Limb (tissue), 2 donors: ENCODE measurements around the gene HSDL2.
"Not testable (repeated sequence)": the region's sequence is repeated elsewhere in the genome, so short reads cannot be mapped to it uniquely, and the experiment has no call there.

Experiments
- DNase-seq, 2 donors: peaks; one replicate each; pipeline ENCODE4 v3.0.0-alpha.2; 2016; ENCODE audit errors: extremely low spot score in 2 of 2

HSDL2 gene

DNA sequence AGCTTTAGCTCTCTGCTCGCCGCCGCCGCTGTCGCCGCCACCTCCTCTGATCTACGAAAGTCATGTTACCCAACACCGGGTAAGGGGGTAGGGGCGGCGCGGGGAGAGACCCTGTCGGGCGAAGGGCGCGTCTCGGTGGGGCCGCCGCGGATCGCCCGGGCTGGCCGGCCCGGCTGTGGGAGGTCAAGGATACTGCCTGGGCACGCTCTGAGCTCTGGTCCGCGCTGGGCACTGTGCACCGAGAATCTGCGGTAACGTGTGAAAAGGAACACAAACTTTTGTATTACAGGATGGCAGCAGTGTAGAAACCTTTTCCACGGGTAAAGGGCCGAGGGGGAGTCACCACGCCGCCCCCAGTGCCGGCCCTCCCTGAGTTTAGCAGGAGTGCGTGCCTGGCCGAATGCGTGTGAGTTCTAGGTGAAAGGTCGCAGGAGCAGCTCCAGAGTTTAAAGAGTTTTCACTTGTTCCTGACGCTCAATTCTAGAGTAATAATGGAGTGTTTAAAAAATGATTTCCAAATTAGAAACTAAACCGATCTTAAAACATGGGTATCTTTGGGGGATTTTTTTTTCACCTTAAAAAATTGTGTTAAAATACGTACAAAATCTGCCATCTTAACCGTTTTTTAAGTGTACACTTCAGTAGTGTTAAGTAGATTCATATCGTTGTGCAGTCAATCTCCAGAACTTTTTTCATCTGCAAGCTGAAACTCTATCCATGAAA, at the start of gene HSDL2:
HSDL2 (plus strand) TSS at position 7 of the 723 bp plus-strand sequence; CDS start at position 63, 56 bp downstream.
- peak in 1 of 2 donors; percentile 27 for DNase-seq

DNA sequence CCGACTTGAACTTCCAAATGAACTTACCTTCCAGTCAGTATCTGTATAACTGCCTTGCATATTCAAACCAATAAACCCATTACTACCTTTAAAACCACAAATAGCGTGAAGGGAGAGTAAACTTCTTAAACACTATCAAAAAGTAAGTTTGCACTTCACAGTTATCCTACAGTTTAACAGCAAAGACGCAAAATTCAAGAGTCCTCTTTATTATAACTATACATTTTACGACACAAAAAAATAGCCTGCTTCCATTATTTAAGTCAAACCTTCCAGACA, 48.3 kb upstream of the HSDL2 start:
- DNase-seq, result no peak

DNA sequence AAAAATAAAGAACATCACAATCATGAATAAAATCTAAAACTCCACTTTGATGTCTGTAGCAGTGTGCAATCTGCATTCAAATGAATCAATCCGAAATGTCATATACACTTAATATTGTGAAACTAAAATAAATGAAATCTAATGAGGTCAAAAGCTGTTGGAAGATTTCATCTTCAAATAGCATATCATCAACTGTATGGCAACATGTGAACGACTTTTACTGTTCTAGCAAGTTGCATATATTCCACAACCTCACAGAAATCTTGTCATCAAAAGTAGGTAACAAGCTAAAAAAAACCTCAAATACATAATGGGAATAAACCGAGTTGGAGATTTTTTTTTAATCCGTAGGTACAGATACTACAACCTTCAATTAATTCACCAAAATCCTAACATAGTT, 47.7 kb upstream of the HSDL2 start:
- no peak for DNase-seq

DNA sequence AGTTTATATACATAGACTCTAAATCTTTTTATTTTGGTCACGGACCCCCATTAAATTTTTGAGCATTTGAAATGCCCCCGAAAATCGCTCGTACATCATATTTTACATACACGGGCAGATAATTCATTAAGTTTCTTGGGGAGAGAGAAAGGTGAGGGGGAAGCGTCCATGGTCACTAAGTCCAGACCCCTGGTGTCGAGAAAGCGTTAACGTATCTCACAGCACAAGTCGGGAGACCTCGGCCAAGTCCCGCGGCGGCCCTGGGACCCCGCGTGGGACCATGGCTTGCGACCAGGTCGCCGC, 47.3 kb upstream of the HSDL2 start:
- no peak for DNase-seq

DNA sequence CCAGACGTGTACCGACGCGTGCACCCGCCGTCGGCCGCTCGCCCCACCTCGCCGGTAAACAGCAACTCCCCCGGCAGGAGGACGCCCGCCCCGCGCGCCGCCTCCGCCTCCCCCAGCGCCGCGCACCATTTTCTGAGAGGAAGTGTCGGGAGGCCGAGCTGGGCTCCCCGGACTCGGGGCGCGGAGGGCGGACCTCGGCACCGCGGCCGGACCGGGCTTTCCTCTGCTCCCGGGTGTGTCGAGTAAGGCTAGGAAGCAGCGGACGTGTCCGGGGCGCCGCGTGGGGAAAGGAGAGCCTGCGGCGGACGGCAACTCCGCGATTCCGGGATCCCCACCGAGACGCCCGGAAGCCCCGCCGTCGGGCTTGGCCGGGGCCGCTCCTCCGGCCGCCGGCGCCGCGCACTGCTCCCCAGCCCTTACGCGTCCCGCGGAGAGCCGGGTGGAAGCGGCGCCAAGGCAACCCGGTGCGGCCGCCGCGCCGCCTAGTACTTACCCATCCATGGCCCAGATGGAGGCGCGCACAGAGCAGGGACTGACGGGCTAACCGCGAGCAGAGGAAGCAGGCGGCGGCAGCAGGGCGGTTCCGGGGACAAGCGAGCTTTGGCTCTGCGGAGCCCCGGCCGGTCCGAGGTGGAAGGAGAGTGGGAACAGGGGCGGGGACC, 46.8 kb upstream of the HSDL2 start, which contains the start of gene PTBP3:
PTBP3 (minus strand) TSS at position 643 of the 662 bp plus-strand sequence. CDS start 35,754 bp downstream, outside the sequence.
- DNase-seq, result peak; percentile 19 to 84

DNA sequence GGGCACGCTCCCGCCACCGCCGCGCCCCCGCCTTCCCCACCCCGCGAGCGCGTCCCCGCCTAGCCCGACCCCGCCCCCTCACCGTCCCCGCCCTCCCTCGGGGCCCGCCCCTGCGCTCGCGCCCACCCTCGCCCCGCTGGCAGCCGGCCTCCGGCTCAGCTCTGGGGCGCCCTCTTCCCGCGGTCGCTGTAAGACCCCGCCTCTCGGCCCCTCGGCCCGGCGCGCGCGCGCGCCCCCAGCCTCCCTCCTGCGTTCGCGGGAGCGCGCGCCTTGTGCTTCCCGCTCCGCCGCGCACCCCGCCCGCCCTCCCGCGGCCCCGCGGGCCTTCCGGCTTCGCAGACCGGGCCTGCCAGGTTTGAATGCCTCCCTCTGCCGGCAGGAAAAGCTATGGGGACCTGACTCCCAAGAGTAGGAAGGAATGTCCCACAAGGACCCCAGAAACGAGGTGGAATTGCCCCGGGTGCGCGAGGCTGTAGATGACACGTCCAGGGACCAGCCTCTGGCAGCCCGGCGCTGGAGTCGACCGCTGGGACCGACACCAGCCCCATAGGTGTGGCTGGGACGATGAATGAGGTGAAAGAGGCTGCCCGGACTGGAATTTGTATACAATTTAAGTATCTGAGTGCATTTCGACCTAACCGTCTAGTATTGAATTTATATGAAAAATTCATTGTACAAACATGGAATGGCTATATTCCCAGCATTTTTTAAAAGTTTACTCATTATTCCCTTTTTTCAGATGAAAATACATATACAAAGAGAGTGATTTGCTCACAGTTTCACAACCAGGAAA, 46.1 kb upstream of the HSDL2 start:
- peak; percentile 98 to 99 for DNase-seq

DNA sequence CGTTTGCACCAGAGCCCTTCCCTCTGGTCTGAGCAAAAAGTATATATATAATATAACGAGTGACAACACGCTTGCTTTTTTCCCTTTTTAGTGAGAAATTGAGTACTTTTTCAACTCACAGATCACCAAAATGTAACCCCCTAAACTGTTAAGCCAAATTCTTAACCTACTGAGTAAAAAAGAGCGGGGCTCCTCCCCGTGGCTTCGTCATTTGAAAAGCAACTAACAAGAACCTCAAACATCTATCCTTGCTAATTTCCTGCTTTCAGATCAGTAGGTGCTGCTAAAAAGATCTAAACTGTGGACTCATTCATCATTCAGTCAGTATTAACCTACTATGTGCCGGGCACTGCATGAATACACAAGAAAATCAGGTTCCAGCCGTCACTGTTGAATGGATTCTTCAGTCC, 45.5 kb upstream of the HSDL2 start:
- peak in 1 of 2 donors; percentile 20 for DNase-seq

DNA sequence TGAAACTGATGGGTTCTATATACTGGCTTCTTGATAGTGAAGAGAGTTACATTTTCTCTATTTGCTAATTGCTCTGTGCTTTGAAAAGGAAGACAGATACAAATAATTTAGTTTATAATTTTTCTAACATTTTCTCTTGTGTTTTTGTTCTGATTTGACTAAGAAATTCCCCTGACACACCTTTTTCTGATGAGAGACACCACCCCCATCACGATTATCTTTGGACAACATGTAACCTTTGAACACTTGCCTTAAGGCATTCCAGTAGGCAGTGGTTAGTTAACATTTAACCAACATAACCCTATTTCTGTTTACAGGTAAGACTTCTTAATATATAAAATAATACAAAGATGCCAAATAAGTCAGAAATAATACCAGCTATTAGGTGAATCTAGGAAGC, 42.4 kb upstream of the HSDL2 start:
- DNase-seq, result no peak

DNA sequence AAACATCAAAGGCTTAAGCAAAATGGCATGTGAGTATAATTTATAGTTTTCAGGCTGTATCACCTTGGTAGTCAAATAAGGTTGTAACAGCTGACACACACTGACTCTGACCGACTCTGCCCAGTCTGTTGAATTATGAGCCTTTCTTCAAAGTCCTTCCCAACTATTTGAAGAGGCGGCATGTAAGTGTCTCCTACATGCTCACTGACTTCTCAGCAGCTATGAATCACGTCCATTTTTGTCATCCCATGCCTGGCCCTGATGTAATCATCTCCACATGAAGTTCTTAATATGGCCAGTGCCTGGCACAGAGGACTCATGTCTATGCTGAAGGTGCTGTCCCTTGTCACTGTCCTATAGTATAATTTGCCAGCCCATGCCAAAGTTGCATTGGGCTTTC, 41.3 kb upstream of the HSDL2 start:
- no peak for DNase-seq

DNA sequence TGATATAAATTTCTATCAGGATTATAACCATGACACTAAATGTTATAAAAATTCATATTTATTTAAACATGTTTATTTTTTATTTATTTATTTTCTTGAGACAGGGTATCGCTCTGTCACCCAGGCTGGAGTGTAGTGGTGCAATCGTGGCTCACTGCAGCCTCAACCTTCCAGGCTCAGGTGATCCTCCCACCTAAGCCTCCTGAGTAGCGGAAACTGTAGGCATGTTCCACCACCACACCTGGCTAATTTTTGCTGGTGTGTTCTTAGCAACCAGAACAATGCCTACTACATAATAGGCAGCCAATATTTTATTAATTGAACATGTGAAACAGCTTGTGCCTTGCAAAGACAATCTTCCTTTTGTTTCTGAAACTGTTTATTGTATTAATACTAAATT, 40.0 kb upstream of the HSDL2 start:
- no peak for DNase-seq

DNA sequence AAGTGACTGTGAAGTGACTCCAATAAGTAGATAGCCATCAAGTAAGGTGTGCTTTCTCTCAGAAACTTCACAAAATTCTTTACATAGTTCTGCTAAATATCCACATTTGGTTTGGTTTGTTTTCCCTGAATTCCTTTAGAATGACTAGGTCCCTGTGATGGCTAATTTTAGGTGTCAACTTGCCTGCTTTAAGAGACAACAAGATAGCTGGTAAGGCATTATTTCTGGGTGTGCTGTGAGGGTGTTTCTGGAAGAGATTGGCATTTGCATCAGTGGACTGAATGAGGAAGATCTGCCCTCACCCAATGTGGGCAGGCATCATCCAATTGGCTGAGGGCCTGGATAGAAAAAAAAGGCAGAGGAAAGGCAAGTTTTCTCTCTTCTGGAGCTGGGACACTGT, 38.2 kb upstream of the HSDL2 start:
- no peak for DNase-seq

DNA sequence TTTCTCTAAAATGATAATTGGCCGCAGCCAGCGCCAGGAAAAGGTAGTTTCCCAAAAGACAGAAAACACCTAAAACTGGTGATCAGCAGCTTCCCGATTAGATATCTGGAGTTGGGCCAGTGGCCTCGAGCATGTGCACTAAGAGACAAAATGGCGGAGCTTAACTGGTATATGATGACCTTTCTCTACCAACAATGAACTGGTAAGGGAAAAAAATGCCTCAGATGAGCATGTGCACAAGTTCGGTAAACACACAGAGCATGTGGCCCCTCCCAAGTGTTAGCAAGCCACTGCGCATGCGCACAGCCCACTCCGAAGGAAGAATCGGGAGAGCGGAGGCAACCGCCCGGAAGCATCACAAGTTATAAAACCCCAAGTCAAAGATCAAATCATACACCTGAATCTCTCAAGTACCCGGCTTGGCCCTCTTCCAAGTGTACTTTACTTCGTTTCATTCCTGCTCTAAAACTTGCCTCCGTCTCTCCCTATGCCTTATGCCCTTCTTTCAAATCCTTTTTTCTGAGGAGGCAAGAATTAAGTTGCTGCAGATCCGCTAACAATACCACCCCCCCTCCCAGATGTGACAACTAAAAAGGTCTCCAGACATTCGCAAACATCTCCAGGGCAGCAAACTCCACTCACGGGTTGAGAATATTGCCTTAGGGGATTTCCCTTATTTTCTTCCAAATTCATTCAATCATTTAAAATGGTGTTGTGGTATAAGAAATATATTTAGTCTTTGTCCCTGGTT, 31.5 kb upstream of the HSDL2 start:
- peak; percentile 69 to 82 for DNase-seq

DNA sequence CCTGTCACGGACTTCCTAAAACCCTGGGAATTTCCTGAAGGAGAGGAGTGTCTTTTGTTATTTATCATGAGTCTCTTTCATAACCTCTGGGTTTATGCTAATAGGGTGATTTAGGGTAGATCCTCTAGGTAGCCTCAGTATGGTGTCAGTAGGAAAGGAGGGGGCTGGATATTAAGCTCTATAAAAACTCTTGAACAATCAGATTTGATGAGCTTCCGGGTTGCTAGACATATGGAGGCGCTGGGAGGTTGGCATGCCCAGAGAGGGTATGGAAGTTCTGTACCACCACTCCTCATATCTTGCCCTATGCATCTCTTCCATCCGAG, 30.9 kb upstream of the HSDL2 start:
- DNase-seq, result no peak

DNA sequence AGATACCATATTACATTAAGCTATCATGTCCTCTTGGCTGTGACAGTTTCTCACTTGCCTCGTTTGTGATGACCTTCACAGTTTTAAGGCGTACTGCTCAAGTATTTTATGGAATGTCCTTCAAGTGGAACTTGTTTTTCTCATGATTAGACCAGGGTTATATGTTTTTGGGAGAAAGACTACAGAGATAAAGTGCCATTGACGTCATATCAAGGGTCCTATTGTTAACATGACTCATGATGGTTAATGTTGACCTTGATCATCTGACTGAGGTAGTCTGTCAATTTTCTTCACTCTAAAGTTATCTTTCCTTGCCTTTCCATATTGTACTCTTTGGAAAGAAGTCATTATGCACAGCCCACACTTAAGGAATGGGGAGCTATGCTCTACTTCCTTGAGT, 28.7 kb upstream of the HSDL2 start:
- no peak for DNase-seq

DNA sequence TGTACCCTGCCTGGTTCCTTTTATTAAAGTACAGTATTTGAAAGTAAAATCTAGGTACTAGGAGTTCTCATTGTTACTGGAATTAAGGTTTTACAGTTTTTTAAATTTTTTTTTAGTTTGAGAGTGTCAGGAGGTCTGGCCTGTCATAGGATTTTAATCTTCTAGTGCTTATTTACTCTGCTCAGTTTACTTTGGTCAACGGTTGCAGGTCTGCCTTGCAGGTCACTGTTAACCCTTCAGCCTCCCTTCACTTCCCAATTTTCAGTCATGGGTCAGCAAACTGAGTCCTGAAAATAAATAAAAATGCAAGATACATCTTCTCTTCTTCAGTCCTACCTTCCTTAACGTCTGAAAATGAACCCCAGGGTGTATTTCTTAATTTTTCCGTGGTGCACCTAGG, 27.7 kb upstream of the HSDL2 start:
- no peak for DNase-seq

DNA sequence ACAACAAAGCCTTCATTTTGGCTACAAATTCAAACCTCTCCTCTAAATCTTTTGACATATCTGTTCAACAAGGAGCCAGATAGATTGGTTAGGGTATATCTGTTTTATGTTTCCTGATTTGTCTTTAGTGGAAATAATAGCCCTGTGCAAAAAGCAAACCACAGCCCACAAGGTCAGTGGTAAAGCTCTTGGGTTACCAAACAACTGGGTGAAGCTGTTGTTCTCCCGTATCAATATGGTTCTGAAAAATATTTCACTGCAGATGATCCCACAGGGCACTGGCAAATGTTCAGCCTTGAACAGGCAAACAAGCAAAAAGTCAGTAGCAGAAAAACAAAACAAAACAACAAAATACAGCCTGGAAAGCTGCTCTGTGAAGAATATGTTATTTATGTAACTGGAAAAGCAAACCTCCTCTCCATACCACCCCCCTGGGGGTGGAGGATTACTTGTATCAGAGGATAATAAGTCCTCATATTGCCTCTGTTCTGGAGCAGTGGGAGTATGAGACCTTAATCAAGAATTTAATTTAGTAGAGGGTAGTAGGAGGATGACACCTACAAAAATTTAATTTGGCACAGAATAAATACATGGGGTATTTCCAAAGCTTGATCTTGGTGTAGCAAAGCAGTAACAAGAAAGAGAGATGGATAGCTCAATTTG, 25.7 kb upstream of the HSDL2 start:
- no peak for DNase-seq

DNA sequence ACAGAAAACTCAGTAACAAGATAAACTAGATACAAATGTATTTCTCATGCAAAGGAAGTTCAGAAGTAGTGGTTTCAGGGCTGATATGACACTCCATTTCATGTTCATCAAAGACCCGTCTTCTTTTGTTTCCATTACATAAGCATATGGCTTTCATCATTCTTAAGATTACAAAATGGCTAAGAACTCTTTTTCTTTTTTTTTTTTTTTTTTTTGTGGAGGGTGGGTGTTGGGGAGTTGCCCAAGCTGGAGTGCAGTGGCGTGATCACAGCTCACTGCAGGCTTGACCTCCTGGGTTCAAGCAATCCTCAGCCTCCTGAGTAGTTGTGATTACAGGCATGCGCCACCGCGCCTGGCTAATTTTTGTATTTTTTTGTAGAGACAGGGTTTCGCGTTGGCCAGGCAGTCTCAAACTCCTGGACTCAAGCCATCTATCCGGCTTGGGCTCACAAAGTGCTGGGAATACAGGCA, 24.4 kb upstream of the HSDL2 start:
- DNase-seq, result no peak

DNA sequence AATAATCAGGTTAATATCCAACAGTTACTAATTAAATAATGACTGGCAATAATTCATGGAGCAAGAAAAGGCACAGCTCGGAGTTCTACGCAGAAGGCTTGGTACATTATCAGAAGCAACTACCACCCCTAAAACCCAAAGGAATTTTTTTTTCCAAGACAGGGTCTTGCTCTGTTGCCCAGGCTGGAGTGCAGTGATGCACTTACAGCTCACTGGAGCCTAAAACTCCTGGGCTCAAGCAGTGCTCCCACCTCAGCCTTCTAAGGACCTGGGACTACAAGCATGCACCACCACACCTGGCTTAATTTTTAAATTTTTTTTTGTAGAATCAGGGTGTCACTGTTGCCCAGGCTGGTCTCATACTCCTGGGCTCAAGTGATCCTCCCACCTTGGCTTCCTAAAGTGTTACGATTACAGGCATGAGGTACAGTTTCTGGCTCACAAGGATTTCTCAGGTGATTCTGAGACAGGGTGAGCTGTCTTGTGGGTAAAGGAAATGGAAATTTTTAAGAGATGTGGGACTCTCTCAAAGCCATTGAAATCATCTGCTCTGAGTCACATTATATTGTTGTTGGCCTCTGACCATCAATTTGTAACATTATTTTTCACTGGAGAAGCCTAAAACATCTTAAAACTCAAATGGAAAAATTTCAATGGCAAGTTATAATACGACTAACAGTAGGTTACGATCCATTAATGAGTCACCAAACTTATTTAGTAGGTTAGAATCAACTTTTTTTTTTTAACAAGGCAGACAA, 19.7 kb upstream of the HSDL2 start:
- DNase-seq, result no peak

DNA sequence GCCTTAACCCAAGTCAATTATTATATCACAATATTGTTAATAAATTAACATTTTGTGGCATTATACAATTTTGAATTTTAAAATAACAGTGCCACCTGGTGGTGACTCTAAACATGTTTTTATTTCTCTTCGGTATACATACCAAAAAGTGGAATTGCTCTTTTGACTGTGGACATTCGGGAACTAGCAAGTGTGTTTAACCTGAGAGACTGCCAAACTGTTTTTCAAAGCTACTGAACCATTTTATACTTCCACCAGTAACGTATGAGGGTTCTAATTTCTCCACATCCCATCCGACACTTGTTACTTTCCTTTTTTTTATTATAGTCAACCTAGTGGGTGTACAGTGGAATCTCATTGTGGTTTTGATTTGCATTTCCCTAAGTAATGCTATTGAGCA, 18.3 kb upstream of the HSDL2 start:
- peak in 1 of 2 donors; percentile 62 for DNase-seq

DNA sequence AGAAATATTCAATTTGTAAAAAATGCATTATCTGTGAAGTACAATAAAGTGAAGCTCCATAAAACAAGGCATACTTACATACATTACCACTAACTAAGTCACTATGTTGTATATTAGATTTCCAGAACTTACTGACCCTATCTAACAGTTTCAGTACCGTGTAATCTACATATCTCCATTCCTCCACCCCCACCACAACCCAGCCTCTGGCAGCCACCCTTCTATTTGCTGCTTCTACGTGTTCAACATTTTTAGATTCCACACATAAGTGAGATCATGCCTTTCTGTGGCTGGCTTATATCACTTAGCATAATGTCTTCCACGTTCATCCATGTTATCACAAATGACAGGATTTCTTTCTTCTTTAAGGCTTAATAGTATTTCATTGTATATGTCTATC, 15.1 kb upstream of the HSDL2 start:
- no peak for DNase-seq

DNA sequence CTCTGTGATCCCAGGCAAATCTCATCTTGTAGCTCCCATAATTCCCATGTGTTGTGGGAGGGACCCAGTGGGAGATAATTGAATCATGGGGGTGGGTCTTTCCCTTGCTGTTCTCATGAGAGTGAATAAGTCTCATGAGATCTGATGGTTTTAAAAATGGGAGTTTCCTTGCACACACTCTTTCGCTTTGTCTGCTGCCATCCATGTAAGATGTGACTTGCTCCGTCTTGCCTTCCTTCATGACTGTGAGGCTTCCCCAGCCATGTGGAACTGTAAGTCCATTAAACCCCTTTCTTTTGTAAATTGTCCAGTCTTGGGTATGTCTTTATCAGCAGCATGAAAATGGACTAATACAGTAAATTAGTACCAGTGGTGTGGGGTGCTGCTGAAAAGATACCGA, 14.7 kb upstream of the HSDL2 start:
- DNase-seq, result not testable (repeated sequence)
